Memory B cell (primary cell): ENCODE measurements around the gene BLTP1.
A peak's percentile ranks its signal among the peaks of the same experiment; 100 is the strongest.
"Not testable (repeated sequence)": the region's sequence is repeated elsewhere in the genome, so short reads cannot be mapped to it uniquely, and the experiment has no call there.

Experiments
- ATAC-seq: fragments of 150-1000 bp; cut with Tn5 transposase; 2 replicates; pipeline ENCODE4 v1.10.0; 2021; ENCODE audit warnings: low read depth, mild to moderate bottlenecking, moderate library complexity
- DNase-seq, 2 donors: peaks; one replicate each; pipeline ENCODE4 v3.0.0; 2022; ENCODE audit warnings: low spot score in 2 of 2
- H3K27ac Mint-ChIP-seq: one replicate; pipeline ENCODE4 v1.8.0; 2022; ENCODE audit warnings: mild to moderate bottlenecking, moderate library complexity, mixed read lengths
- H3K27me3 Mint-ChIP-seq: one replicate; pipeline ENCODE4 v1.8.0; 2022; ENCODE audit warnings: mixed read lengths
- H3K36me3 Mint-ChIP-seq: one replicate; pipeline ENCODE4 v1.8.0; 2022; ENCODE audit warnings: mild to moderate bottlenecking, mixed read lengths
- H3K4me1 Mint-ChIP-seq: one replicate; pipeline ENCODE4 v1.8.0; 2022; ENCODE audit warnings: mixed read lengths
- H3K4me3 Mint-ChIP-seq: one replicate; pipeline ENCODE4 v1.8.0; 2022; ENCODE audit warnings: mild to moderate bottlenecking, moderate library complexity, mixed read lengths
- H3K9me3 Mint-ChIP-seq: one replicate; pipeline ENCODE4 v1.8.0; 2022; ENCODE audit warnings: mixed read lengths

Gene BLTP1, protein sequence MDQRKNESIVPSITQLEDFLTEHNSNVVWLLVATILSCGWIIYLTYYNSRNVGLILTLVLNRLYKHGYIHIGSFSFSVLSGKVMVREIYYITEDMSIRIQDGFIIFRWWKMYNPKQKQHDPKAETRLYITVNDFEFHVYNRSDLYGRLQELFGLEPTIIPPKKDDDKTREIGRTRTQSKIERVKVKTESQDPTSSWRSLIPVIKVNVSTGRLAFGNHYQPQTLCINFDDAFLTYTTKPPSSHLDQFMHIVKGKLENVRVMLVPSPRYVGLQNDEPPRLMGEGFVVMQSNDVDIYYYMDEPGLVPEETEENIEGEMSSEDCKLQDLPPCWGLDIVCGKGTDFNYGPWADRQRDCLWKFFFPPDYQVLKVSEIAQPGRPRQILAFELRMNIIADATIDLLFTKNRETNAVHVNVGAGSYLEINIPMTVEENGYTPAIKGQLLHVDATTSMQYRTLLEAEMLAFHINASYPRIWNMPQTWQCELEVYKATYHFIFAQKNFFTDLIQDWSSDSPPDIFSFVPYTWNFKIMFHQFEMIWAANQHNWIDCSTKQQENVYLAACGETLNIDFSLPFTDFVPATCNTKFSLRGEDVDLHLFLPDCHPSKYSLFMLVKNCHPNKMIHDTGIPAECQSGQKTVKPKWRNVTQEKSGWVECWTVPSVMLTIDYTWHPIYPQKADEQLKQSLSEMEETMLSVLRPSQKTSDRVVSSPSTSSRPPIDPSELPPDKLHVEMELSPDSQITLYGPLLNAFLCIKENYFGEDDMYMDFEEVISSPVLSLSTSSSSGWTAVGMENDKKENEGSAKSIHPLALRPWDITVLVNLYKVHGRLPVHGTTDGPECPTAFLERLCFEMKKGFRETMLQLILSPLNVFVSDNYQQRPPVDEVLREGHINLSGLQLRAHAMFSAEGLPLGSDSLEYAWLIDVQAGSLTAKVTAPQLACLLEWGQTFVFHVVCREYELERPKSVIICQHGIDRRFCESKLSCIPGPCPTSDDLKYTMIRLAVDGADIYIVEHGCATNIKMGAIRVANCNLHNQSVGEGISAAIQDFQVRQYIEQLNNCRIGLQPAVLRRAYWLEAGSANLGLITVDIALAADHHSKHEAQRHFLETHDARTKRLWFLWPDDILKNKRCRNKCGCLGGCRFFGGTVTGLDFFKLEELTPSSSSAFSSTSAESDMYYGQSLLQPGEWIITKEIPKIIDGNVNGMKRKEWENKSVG (N-terminal part only)

DNA sequence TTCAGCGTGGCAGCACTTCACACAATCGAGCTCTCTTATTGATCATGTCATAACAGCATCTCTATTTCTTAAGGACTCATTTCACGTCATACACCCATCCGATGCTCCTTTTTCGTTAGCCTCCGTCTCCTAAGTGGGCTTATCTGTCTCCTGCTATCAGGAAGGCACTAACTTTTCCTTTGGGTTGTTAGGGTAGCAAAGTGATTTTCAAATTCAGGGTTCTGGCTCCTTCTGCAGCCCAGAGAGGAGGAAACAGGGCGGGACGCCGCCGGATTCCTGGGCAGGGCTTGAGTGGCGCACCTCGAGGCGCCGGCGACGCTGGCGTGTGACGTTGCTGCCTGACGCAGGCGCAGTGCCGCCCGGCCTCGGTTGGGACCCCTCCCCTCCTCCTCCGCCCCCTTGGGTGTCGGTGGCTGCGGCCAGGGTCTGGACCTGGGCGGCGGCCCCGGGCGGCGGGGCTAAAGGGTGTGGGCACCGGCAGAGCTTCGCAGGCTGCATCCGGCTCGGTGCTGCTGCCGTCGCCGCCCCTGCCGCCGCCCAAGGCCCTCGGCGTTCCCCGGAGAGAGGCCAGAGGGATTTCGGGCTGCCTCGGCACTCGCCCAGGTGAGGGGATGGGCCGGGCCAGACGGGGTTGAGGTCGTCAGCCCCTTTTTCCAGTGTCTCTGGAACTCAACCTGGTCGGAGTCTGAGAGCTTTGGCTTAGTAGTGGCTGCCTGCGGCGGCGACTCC is at the start of gene BLTP1:
BLTP1 (plus strand) TSS at position 350 of the 729 bp plus-strand sequence. CDS start 18,317 bp downstream, outside the sequence.
- peaks cover 3% of the 10 kb centered on the region for H3K27me3 Mint-ChIP-seq
- ATAC-seq (peak; percentile 91), DNase-seq (peak; percentile 79 to 86)
- H3K4me3 Mint-ChIP-seq: peak within 1 kb of the TSS; percentile 95
- H3K36me3 Mint-ChIP-seq: peaks cover 13% of the 10 kb centered on the region
- H3K9me3 Mint-ChIP-seq: no peaks in the 10 kb centered on the region
- H3K4me1 Mint-ChIP-seq: peaks cover 39% of the 10 kb centered on the region
- peak within 1 kb of the TSS; percentile 95 for H3K27ac Mint-ChIP-seq

- Mint-ChIP-seq H3K27me3 (peaks cover 9% of the 10 kb centered on the region), H3K4me3 (no peak overlapping the region), H3K9me3 (no peaks in the 10 kb centered on the region), H3K4me1 (peaks cover 7% of the 10 kb centered on the region), H3K27ac (no peak overlapping the region), H3K36me3 (no peaks in the 10 kb centered on the region)
- DNase-seq: no peak
- ATAC-seq: no peak
Measured at GRCh38 chr4:122104184-122104583, 47.9 kb upstream of the BLTP1 start.

GRCh38 chr4:122107680-122108079 is 44.5 kb upstream of the BLTP1 start:
- H3K4me3 Mint-ChIP-seq: no peak overlapping the region
- no peak overlapping the region for H3K27ac Mint-ChIP-seq
- ATAC-seq (no peak), DNase-seq (no peak)
- H3K27me3 Mint-ChIP-seq: peaks cover 7% of the 10 kb centered on the region
- H3K4me1 Mint-ChIP-seq: peaks cover 7% of the 10 kb centered on the region
- no peaks in the 10 kb centered on the region for H3K36me3 Mint-ChIP-seq
- no peaks in the 10 kb centered on the region for H3K9me3 Mint-ChIP-seq

GRCh38 chr4:122110304-122110703 is 41.8 kb upstream of the BLTP1 start:
- not testable (repeated sequence) for H3K27ac Mint-ChIP-seq, DNase-seq, H3K36me3 Mint-ChIP-seq, H3K27me3 Mint-ChIP-seq, H3K4me1 Mint-ChIP-seq, ATAC-seq, H3K4me3 Mint-ChIP-seq, H3K9me3 Mint-ChIP-seq

DNA sequence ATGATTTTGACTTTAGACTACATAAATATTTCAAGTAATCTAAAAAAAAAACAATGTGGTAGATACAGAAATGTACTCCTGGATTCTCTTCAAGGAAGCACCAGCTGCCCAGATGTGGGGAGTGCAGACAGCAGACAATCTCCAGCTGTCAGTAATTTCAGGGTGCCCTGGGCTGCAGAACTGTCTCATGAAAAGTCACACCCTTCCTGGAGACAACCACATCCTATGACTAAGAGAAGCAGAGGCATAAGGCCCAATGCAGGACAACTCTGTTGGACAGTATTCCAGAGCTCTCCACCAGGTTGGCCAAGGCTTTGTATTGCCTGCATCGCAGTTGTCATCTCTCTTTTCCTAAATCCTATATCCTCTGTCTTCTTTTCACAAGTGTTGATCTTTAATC is 34.4 kb upstream of the BLTP1 start:
- H3K4me1 Mint-ChIP-seq: peaks cover 4% of the 10 kb centered on the region
- H3K9me3 Mint-ChIP-seq: no peaks in the 10 kb centered on the region
- H3K27ac Mint-ChIP-seq: no peak overlapping the region
- DNase-seq (no peak), ATAC-seq (no peak)
- H3K36me3 Mint-ChIP-seq: no peaks in the 10 kb centered on the region
- no peaks in the 10 kb centered on the region for H3K27me3 Mint-ChIP-seq
- no peak overlapping the region for H3K4me3 Mint-ChIP-seq

- Mint-ChIP-seq H3K27ac (no peak overlapping the region), H3K4me1 (peaks cover 4% of the 10 kb centered on the region), H3K9me3 (no peaks in the 10 kb centered on the region), H3K36me3 (no peaks in the 10 kb centered on the region), H3K27me3 (no peaks in the 10 kb centered on the region), H3K4me3 (no peak overlapping the region)
- ATAC-seq (no peak), DNase-seq (no peak)
Measured at GRCh38 chr4:122118243-122118642, 33.9 kb upstream of the BLTP1 start.

DNA sequence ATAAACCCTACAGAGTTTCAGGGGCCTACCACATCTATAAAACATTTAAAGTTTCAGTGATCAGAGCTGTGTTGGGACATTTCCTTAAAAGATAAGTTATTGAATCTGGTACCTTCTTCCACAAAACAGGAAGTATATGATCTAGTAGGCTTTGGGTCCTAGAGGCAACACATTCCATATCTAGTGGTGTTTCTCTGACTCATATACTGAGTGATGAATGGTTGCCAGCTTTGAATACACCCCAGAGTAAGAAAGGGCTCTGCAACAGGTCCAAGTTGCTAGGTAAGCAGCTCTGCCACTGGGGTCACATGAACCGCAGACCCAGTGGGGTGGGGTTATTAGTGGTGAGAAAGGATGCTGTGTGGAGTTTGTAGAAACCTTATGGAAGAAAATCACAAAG is 32.4 kb upstream of the BLTP1 start:
- ATAC-seq (no peak), DNase-seq (no peak)
- no peak overlapping the region for H3K4me3 Mint-ChIP-seq
- H3K9me3 Mint-ChIP-seq: peaks cover 1% of the 10 kb centered on the region
- peaks cover 4% of the 10 kb centered on the region for H3K4me1 Mint-ChIP-seq
- H3K27me3 Mint-ChIP-seq: no peaks in the 10 kb centered on the region
- no peaks in the 10 kb centered on the region for H3K36me3 Mint-ChIP-seq
- no peak overlapping the region for H3K27ac Mint-ChIP-seq

DNA sequence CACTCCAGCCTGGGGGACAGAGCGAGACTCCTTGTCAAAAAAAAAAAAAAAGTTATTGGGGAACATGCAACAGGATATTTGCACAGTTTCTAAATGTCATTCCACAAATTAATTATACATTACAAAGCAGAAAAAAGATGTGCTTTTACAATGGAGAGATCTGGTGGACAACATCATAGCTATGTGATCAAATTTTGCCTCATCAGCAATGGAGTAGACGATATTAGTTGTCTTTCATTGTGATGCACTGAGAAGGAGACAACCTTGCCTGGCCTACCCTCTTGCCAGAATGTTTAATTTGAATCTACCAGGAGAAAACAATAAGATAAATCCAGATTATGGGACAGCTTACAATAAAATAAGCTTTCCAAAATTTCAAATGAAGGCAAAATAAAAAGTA is 30.5 kb upstream of the BLTP1 start:
- Mint-ChIP-seq H3K4me1 (peaks cover 4% of the 10 kb centered on the region), H3K36me3 (no peaks in the 10 kb centered on the region), H3K4me3 (no peak overlapping the region), H3K27ac (no peak overlapping the region), H3K9me3 (peaks cover 1% of the 10 kb centered on the region), H3K27me3 (no peaks in the 10 kb centered on the region)
- DNase-seq (no peak), ATAC-seq (no peak)

GRCh38 chr4:122122083-122122482 is 30.0 kb upstream of the BLTP1 start:
- Mint-ChIP-seq H3K4me1 (peaks cover 4% of the 10 kb centered on the region), H3K9me3 (peaks cover 1% of the 10 kb centered on the region), H3K4me3 (no peak overlapping the region), H3K36me3 (no peaks in the 10 kb centered on the region), H3K27me3 (no peaks in the 10 kb centered on the region), H3K27ac (no peak overlapping the region)
- no peak for ATAC-seq
- no peak for DNase-seq

DNA sequence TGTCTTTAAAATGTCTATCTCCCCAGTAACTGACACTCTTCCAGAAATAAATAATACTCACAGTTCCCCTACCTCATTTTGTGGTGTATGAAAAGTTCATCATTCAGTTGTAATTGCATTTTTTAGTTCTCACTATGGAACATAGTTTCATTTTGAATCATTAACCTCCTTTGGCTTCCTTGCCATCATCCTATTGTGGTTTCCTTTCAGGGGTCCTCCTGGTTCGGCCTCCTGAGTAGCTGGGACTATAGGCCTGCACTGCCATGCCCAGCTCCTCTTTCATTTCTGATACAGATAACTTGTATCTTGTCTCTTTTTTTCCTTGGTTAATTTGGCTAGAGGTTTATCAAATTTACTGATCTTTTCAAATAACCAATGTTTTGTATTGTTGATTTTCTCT is 23.1 kb upstream of the BLTP1 start:
- Mint-ChIP-seq H3K4me1 (no peaks in the 10 kb centered on the region), H3K27ac (no peak overlapping the region), H3K9me3 (peaks cover 3% of the 10 kb centered on the region), H3K36me3 (no peaks in the 10 kb centered on the region), H3K27me3 (no peaks in the 10 kb centered on the region), H3K4me3 (no peak overlapping the region)
- DNase-seq: no peak
- ATAC-seq: no peak

DNA sequence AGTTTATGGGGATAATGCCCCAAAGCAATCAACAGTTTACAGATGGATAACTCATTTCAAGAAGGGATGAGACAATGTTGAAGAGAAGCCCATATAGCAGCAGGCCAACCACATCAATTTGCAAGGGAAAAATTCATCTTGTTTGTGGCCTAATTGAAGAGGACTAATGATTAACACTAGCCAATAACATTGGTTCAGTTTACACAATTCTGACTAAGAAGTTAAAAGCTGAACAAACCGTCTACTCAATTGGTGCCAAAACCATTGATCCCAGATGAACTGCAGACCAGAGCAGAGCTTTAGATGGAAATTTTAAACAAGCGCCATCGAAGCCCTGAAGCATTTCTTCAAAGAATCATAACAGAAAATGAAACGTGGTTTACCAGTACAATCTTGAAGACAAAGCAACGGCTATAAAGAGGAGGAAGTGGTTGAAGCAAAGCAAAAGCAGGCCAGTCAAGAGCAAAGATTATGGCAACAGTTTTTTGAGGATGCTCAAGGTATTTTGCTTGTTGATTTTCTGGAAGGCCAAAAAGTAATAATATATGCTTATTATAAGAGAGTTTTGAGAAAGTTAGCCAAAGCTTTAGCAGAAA is 20.5 kb upstream of the BLTP1 start:
- H3K36me3 Mint-ChIP-seq: no peaks in the 10 kb centered on the region

DNA sequence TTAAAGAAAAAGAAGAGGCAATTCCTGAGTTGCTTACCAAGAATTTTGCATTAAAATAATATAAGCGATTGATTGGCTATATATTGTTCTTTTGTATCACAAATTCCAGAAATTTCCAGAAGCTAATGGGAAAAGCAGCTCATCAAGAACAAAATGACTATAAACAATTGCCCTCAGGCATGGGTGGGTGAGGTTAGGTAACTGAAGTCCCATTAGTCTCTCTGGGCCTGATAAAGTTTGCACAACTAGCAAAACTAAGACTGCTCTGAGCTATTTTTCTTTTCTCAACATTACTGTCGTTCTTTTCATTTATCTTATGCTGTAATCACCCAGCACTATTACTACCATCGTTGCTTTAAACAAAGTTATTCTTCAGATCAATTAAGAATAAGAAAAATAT is 19.2 kb upstream of the BLTP1 start:
- no peaks in the 10 kb centered on the region for H3K4me1 Mint-ChIP-seq
- H3K27me3 Mint-ChIP-seq: no peaks in the 10 kb centered on the region
- ATAC-seq (no peak), DNase-seq (no peak)
- H3K36me3 Mint-ChIP-seq: no peaks in the 10 kb centered on the region
- peaks cover 2% of the 10 kb centered on the region for H3K9me3 Mint-ChIP-seq
- no peak overlapping the region for H3K27ac Mint-ChIP-seq
- no peak overlapping the region for H3K4me3 Mint-ChIP-seq

More for the DNA sequence above, 20.5 kb upstream of the BLTP1 start:
- Mint-ChIP-seq H3K9me3 (peaks cover 3% of the 10 kb centered on the region), H3K27me3 (no peaks in the 10 kb centered on the region), H3K4me1 (no peaks in the 10 kb centered on the region), H3K4me3 (no peak overlapping the region), H3K27ac (no peak overlapping the region)
- ATAC-seq: peak; percentile 26
- DNase-seq: no peak

- Mint-ChIP-seq H3K4me1 (no peaks in the 10 kb centered on the region), H3K36me3 (peaks cover 4% of the 10 kb centered on the region), H3K9me3 (peaks cover 5% of the 10 kb centered on the region), H3K27ac (no peak overlapping the region), H3K27me3 (peaks cover 4% of the 10 kb centered on the region), H3K4me3 (no peak overlapping the region)
- ATAC-seq (no peak), DNase-seq (no peak)
Measured at GRCh38 chr4:122139139-122139538, 13.0 kb upstream of the BLTP1 start.
